H1 (cell line): Measurements from ENCODE around the gene COQ8A. TPM values are rescaled to one million over a fixed set of nuclear protein-coding genes. Genes with fewer than 3 reads are reported as not detected.

Experiments used
- CHD1 ChIP-seq: IDR thresholded peaks from 2 replicates; pipeline ENCODE4 v1.6.1; 2012; ENCODE audit warnings: low read depth, low read length, improper control_type of control experiment
- CHD7 ChIP-seq: fragments of 300-600 bp; sonication (generic); IDR thresholded peaks from 2 replicates; pipeline ENCODE4 v1.7.1; 2012; ENCODE audit warnings: low read length, moderate library complexity, mild to moderate bottlenecking, inconsistent platforms; ENCODE audit not compliant: insufficient replicate concordance
- CTBP2 ChIP-seq: IDR thresholded peaks from 2 replicates; pipeline ENCODE4 v1.7.0; 2011; ENCODE audit warnings: borderline replicate concordance, mild to moderate bottlenecking, moderate library complexity, mixed read lengths, low read length; ENCODE audit not compliant: insufficient read depth, insufficient read length
- HDAC2 ChIP-seq, 2 experiments: fragments of 300-600 bp in 1 of 2; sonication (generic) in 1 of 2; IDR thresholded peaks; 2 replicates each; pipeline ENCODE4 v1.6.1; 2011 to 2012; ENCODE audit warnings: low read depth in 2 of 2, low read length in 2 of 2, mild to moderate bottlenecking in 2 of 2, moderate library complexity in 2 of 2, borderline replicate concordance in 1 of 2, inconsistent platforms in 1 of 2
- RAD21 ChIP-seq, 2 experiments: IDR thresholded peaks in 1 of 2; conservative IDR thresholded peaks in 1 of 2; 2 replicates each; pipeline ENCODE4 v1.6.1; 2011; ENCODE audit warnings: low read depth in 2 of 2, low read length in 2 of 2, improper control_type of control experiment in 1 of 2, inconsistent platforms in 1 of 2, mild to moderate bottlenecking in 1 of 2, moderate library complexity in 1 of 2
- RNF2 ChIP-seq: fragments of 200-900, 300-1000 bp; sonication (generic); IDR thresholded peaks from 2 replicates; pipeline ENCODE4 v1.7.1; 2016; ENCODE audit warnings: borderline replicate concordance, low read depth, mild to moderate bottlenecking, antibody characterized with exemption, low read length; ENCODE audit not compliant: poor library complexity, severe bottlenecking; ENCODE audit errors: missing control alignments
- polyA plus RNA-seq, 7 experiments: library from polyadenylated mRNA; depleted of rRNA in 3 of 7; stranded (reverse) in 5 of 7; unstranded in 2 of 7; fragments of >200 nt in 5 of 7; fragments of 200-250 nt in 2 of 7; gene quantifications; 1 replicate in 5 of 7; 2 replicates in 1 of 7; 4 replicates in 1 of 7; pipeline versions ENCODE4 v1.2.1 to v1.2.3, GENCODE V29; 2011 to 2013; ENCODE audit warnings: missing spikeins in 2 of 7, mixed read lengths in 2 of 7
- total RNA-seq: library from RNA; stranded (reverse); fragmentation: NEBNext Ultra II Directional; extraction: Animal tissue kit (Norgen Biotek cat#: 25700); gene quantifications from 2 replicates; pipeline ENCODE4 v1.2.1, GENCODE V29; 2021

Gene COQ8A
- total and polyA plus RNA-seq, 2 of the 8 experiments (the other 6 are each of a cell fraction or from before 2014, with no cell fraction given): 28.5 to 38.9 TPM

- TF ChIP-seq CHD7 (no peak), CTBP2 (no peak), CHD1 (no peak), RNF2 (no peak), HDAC2 (IDR thresholded peaks at IDR 0.05; ENCODE audit: borderline replicate concordance in 1 of 2, low read depth in 2 of 2, low read length in 2 of 2) (no peak), RAD21 (IDR thresholded peaks at IDR 0.05 in 1 of 2, conservative IDR thresholded peaks at IDR 0.05 in 1 of 2; ENCODE audit: low read depth in 2 of 2, low read length in 2 of 2) (no peak)
Measured at GRCh38 chr1:226988334-226988666, 48.2 kb downstream of the COQ8A start (continued).
